ENCODE data around the gene SLC37A1. TPM values are rescaled to one million over a fixed set of nuclear protein-coding genes. Genes with fewer than 3 reads are reported as not detected.

Gene SLC37A1
- total and polyA plus RNA-seq, 8 donors: 8.9 to 26.8 (median 10.5) TPM

DNA sequence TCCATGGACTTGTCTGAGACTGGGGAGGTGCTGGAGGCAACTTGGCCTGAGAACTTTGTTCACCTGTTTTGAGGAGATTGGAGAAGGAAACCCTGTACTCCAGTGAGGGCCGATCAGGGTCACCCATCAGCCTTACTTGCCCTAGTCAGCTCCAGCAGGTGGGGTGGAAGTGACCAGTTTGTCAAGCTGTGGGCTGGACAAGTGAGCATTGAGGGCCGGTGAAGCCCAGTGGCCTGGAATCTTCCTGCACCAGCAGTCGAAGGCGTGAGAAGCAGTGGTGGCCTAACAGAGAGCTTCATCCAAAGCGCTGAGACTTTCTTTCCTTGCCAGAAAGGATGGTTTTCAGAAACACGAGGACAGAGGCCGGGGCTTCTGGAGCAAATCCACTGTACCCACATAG, 9.6 kb downstream of the SLC37A1 start:
- intact Hi-C loops (cut with DNase I): no loop called here
- H3K4me1 ChIP-seq: peaks cover 12 to 50% of the 10 kb centered on the region in 2 donors
- peak overlapping the region in 1 of 2 donors; percentile 82 for H3K27ac ChIP-seq
- H3K9me3 ChIP-seq: no peaks in the 10 kb centered on the region
- H3K36me3 ChIP-seq: peaks cover 2 to 38% of the 10 kb centered on the region in 2 donors
- DNase-seq (peak in 1 of 4 donors; percentile 25), ATAC-seq (no peak)
- H3K4me3 ChIP-seq: no peak overlapping the region
- no peaks in the 10 kb centered on the region for H3K27me3 ChIP-seq
- TF ChIP-seq, protein P1, sequence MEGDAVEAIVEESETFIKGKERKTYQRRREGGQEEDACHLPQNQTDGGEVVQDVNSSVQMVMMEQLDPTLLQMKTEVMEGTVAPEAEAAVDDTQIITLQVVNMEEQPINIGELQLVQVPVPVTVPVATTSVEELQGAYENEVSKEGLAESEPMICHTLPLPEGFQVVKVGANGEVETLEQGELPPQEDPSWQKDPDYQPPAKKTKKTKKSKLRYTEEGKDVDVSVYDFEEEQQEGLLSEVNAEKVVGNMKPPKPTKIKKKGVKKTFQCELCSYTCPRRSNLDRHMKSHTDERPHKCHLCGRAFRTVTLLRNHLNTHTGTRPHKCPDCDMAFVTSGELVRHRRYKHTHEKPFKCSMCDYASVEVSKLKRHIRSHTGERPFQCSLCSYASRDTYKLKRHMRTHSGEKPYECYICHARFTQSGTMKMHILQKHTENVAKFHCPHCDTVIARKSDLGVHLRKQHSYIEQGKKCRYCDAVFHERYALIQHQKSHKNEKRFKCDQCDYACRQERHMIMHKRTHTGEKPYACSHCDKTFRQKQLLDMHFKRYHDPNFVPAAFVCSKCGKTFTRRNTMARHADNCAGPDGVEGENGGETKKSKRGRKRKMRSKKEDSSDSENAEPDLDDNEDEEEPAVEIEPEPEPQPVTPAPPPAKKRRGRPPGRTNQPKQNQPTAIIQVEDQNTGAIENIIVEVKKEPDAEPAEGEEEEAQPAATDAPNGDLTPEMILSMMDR (IDR thresholded peaks at IDR 0.05): no peak

- DNase-seq (peak in 1 of 4 donors; percentile 29), ATAC-seq (peak; percentile 28)
- intact Hi-C loops (cut with DNase I): no loop called here
- Histone ChIP-seq H3K27me3 (no peaks in the 10 kb centered on the region), H3K27ac (peak overlapping the region; percentile 70 to 82), H3K4me1 (peaks cover 14 to 54% of the 10 kb centered on the region in 2 donors), H3K4me3 (no peak overlapping the region), H3K9me3 (no peaks in the 10 kb centered on the region), H3K36me3 (peaks cover 2 to 36% of the 10 kb centered on the region in 2 donors)
- TF ChIP-seq, protein P1 (IDR thresholded peaks at IDR 0.05): no peak
Observed at GRCh38 chr21:42523941-42524340, 10.3 kb downstream of the SLC37A1 start.

DNA sequence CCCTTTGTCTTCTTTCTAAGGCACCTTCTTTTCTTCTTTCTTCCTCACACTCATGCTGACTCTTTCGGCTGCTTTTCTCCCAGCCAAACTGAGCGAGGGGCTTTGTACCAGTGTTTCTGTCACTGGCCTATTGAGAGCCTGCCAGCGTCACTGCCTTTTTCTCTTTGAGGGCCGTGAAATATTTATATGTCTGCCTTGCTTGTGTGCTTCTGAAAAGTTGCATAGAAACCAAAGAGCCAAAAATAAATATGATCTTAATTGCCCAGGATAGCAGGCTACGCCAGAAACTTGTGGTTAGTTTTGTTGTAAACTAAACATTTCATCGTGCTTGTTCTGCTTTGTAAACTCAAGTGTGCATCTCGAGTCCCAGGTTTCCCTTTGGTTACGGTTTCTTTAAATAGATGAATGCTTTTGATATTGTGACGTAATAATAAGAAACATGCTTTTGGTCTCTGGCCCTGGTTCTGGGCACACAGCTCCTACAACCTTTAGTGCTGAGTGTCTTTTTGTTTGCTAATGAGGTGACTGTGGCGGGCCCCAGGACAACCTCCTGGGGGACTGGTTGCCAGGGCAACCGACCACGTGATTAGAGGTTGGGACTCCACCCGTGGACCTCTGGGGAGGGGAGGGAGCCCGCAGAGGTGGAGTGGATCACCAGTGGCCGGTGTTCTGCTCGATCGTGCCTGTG, 10.8 kb downstream of the SLC37A1 start:
- intact Hi-C loops (cut with DNase I): no loop called here
- TF ChIP-seq, protein P1 (IDR thresholded peaks at IDR 0.05): no peak
- H3K4me3 ChIP-seq: no peak overlapping the region
- no peaks in the 10 kb centered on the region for H3K27me3 ChIP-seq
- peak overlapping the region; percentile 70 to 82 for H3K27ac ChIP-seq
- DNase-seq (peak in 3 of 4 donors; percentile 72 to 86 (median 84)), ATAC-seq (peak; percentile 87)
- H3K4me1 ChIP-seq: peaks cover 14 to 54% of the 10 kb centered on the region in 2 donors
- no peaks in the 10 kb centered on the region for H3K9me3 ChIP-seq
- H3K36me3 ChIP-seq: peaks cover 2 to 30% of the 10 kb centered on the region in 2 donors

DNA sequence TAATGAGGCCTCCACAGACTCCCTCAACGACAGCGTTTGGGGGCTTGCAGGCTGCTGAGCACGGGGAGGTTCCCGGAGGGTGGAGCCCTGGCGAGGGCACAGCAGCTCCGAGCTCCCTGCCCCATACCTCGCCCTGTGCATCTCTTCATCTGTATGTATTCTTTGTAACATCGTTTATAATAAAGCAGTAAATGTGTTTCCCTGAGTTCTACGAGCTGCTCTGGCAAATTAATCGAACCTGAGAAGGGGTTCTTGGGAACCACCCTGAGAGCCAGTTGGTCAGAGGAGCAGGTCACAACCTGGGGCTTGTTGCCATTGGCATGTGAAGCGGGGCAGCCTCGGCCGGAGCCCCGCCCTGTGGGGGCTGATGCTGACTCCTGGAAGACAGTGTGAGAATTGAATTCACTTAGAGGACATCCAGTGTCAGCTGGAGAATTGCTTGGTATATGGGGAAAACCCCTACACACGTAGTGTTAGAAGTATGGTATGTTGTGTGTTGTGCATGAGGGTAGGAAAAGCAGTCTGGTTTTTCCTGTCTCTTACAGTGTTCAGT, 11.5 kb downstream of the SLC37A1 start:
- TF ChIP-seq, protein P1 (IDR thresholded peaks at IDR 0.05): no peak
- H3K9me3 ChIP-seq: no peaks in the 10 kb centered on the region
- H3K4me1 ChIP-seq: peaks cover 14 to 54% of the 10 kb centered on the region in 2 donors
- intact Hi-C loops (cut with DNase I): no loop called here
- no peaks in the 10 kb centered on the region for H3K27me3 ChIP-seq
- H3K36me3 ChIP-seq: peaks cover 2 to 24% of the 10 kb centered on the region in 2 donors
- H3K4me3 ChIP-seq: no peak overlapping the region
- peak in 2 of 4 donors; percentile 36 to 41 for DNase-seq
- ATAC-seq: peak; percentile 36
- H3K27ac ChIP-seq: peak overlapping the region; percentile 60 to 82

DNA sequence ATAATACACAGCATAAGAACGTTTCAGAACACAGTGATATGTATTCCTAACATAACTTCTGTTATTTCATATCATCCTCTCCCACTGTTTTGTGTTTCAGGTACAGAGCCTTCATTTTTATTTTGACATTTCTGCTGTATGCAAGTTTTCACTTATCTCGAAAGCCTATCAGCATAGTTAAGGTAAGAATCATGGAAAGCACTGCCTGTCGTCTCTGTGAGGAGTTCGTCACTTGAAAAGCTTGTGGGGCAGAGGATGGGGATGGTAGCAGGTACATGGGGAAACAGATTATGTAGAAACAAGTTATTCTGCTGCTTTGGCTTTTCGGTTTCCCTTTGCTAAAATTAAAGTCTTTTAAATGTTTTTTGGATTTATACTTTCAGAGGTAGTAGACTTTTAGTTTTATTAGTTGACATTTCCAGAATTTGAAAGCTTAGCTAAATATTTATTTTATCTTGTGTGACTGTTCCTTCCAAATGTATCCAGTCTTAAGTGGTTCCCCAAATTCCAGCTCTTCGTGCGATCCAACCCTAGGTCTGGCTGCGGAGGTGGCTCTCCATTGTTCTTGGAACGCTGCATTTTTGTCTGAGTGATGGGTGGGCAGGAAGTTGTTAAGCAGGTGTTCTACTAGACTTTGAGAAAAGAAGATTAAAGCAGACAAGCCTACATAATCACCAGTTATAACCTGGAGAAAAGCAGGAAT, 12.2 kb downstream of the SLC37A1 start:
- Histone ChIP-seq H3K4me1 (peaks cover 14 to 54% of the 10 kb centered on the region in 2 donors), H3K36me3 (peaks cover 2 to 24% of the 10 kb centered on the region in 2 donors), H3K27ac (peak overlapping the region; percentile 20 to 82), H3K27me3 (no peaks in the 10 kb centered on the region), H3K9me3 (no peaks in the 10 kb centered on the region), H3K4me3 (no peak overlapping the region)
- intact Hi-C loops (cut with DNase I): no loop called here
- no peak for DNase-seq
- TF ChIP-seq, protein P1 (IDR thresholded peaks at IDR 0.05): no peak
- ATAC-seq: no peak
